ENCODE data around the gene PTPRN2.

- TF ChIP-seq SIN3A (IDR thresholded peaks at IDR 0.05; ENCODE audit: borderline replicate concordance, insufficient read depth, low read depth, low read length) (no peak), REST (IDR thresholded peaks at IDR 0.05; ENCODE audit: insufficient read depth in 1 of 2, low read depth in 2 of 2, low read length in 1 of 2) (no peak), CTCF (IDR thresholded peaks at IDR 0.05) (no peak)
Observed at GRCh38 chr7:157907091-157907490, 680.5 kb downstream of the PTPRN2 start.
